Measurements from ENCODE around the gene DNM2. TPM values are rescaled to one million over a fixed set of nuclear protein-coding genes. Genes with fewer than 3 reads are reported as not detected.
A peak's percentile ranks its signal among the peaks of the same experiment; 100 is the strongest.

The DNM2 gene
- total and polyA plus RNA-seq, 9 of the 15 experiments (the other 6 are each of a cell fraction or from before 2014, with no cell fraction given): 2.2 to 161 (median 72.6) TPM

DNA sequence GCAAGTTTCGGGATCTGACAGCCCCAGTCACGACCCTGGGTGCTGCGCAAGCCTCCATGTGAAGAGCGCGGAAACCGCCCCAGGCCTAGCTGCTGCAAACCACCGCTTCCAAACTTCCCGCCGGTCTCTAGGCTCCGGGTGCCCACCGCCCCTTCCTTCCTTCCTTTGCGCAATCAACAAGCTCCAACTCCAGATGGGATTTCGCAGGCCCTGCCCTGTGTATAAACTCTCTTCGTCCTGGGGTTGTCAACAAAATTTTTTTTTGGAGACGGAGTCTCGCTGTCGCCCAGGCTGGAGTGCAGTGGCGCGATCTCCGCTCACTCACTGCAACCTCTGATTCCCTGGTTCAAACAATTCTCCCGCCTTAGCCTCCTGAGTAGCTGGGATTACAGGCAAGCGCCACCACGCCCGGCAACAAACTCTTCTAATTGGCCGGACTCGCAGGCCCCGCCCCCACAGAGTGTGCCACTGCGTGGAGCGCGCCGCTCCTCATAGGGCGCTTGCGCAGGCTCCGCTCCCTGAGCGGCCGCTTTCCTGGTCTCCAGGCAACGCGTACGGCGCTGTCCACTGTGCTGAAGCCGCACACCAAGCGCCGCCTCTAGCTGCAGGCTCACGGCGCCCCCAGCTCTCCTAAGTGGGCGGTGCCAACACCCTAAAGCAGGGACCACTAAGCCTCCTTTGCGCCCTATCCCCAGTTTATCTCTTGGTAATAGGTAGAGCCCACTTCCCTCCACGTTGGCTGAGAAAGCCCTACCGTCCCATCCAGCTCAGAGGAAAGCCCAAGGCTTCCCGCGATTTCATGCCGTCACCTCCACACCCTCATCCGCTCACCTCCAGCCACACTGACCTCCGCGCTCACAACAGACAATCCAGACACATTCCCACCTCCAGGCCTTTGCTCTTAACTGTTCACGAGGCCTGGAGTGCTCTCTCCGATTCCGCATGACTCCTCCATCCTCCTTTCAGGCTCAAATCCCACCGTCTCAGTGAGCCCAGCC, 22.2 kb upstream of the DNM2 start:
- peak; percentile 94 for FAIRE-seq
- 15% methylated on average over 57 of the region's 59 CpGs for WGBS (ENCODE audit: insufficient coverage, low coverage, missing lambda C conversion rate)
- CTCF ChIA-PET (ENCODE audit: low intra/inter-chr PET ratio): interaction anchor here (1.2 kb wide), 1 partner anchor 115 kb away, joined by 8 read pairs; no protein-coding TSS in a partner anchor
- TF ChIP-seq NEUROD1 (IDR thresholded peaks at IDR 0.05; ENCODE audit: borderline replicate concordance, low read depth, low read length, partially characterized antibody) (peak; percentile 61), FOXK1 (CRISPR knock-in tag; IDR thresholded peaks at IDR 0.05; ENCODE audit: borderline replicate concordance) (peak; percentile 54; the same call in 1 of the 2 replicates), CREB1 (IDR thresholded peaks at IDR 0.05) (peak; percentile 22; the same call in 1 of the 2 replicates), CREB1 (CRISPR knock-in tag; IDR thresholded peaks at IDR 0.05) (peak; percentile 77), ZNF384 (IDR thresholded peaks at IDR 0.05; ENCODE audit: low read depth, low read length) (peak; percentile 19; the same call in 1 of the 2 replicates), FOXP1 (CRISPR knock-in tag; IDR thresholded peaks at IDR 0.05) (peak; percentile 98), ETV5 (CRISPR knock-in tag; IDR thresholded peaks at IDR 0.05; ENCODE audit: low read depth) (0 out of 2 replicates have a peak, but pooled peaks have one; percentile 47)
- TF ChIP-seq, protein P1, sequence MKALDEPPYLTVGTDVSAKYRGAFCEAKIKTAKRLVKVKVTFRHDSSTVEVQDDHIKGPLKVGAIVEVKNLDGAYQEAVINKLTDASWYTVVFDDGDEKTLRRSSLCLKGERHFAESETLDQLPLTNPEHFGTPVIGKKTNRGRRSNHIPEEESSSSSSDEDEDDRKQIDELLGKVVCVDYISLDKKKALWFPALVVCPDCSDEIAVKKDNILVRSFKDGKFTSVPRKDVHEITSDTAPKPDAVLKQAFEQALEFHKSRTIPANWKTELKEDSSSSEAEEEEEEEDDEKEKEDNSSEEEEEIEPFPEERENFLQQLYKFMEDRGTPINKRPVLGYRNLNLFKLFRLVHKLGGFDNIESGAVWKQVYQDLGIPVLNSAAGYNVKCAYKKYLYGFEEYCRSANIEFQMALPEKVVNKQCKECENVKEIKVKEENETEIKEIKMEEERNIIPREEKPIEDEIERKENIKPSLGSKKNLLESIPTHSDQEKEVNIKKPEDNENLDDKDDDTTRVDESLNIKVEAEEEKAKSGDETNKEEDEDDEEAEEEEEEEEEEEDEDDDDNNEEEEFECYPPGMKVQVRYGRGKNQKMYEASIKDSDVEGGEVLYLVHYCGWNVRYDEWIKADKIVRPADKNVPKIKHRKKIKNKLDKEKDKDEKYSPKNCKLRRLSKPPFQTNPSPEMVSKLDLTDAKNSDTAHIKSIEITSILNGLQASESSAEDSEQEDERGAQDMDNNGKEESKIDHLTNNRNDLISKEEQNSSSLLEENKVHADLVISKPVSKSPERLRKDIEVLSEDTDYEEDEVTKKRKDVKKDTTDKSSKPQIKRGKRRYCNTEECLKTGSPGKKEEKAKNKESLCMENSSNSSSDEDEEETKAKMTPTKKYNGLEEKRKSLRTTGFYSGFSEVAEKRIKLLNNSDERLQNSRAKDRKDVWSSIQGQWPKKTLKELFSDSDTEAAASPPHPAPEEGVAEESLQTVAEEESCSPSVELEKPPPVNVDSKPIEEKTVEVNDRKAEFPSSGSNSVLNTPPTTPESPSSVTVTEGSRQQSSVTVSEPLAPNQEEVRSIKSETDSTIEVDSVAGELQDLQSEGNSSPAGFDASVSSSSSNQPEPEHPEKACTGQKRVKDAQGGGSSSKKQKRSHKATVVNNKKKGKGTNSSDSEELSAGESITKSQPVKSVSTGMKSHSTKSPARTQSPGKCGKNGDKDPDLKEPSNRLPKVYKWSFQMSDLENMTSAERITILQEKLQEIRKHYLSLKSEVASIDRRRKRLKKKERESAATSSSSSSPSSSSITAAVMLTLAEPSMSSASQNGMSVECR (CRISPR knock-in tag; IDR thresholded peaks at IDR 0.05): peak; percentile 100
- TF ChIP-seq, protein P2, sequence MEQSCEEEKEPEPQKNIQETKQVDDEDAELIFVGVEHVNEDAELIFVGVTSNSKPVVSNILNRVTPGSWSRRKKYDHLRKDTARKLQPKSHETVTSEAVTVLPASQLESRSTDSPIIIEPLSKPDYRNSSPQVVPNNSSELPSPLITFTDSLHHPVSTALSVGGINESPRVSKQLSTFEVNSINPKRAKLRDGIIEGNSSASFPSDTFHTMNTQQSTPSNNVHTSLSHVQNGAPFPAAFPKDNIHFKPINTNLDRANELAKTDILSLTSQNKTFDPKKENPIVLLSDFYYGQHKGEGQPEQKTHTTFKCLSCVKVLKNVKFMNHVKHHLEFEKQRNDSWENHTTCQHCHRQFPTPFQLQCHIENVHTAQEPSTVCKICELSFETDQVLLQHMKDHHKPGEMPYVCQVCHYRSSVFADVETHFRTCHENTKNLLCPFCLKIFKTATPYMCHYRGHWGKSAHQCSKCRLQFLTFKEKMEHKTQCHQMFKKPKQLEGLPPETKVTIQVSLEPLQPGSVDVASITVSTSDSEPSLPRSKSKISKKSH (CRISPR knock-in tag; IDR thresholded peaks at IDR 0.05): no peak
- TF ChIP-seq, protein P3, sequence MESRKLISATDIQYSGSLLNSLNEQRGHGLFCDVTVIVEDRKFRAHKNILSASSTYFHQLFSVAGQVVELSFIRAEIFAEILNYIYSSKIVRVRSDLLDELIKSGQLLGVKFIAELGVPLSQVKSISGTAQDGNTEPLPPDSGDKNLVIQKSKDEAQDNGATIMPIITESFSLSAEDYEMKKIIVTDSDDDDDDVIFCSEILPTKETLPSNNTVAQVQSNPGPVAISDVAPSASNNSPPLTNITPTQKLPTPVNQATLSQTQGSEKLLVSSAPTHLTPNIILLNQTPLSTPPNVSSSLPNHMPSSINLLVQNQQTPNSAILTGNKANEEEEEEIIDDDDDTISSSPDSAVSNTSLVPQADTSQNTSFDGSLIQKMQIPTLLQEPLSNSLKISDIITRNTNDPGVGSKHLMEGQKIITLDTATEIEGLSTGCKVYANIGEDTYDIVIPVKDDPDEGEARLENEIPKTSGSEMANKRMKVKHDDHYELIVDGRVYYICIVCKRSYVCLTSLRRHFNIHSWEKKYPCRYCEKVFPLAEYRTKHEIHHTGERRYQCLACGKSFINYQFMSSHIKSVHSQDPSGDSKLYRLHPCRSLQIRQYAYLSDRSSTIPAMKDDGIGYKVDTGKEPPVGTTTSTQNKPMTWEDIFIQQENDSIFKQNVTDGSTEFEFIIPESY (CRISPR knock-in tag; IDR thresholded peaks at IDR 0.05): peak; percentile 72

More for the DNA sequence above, 22.2 kb upstream of the DNM2 start:
- H3K27me3 ChIP-seq (ENCODE audit: control insufficient read depth in 2 of 2, insufficient read depth in 2 of 2, low read length in 2 of 2): peaks cover 4 to 7% of the 10 kb centered on the region in 2 experiments; a peak in 2 of 5 replicates
- no TSS peak for BruUV-seq (replicated peaks)
- H4K20me1 ChIP-seq (replicated peaks; ENCODE audit: control insufficient read depth, insufficient read depth, low read length): peaks cover 31% of the 10 kb centered on the region
- peaks cover 6 to 19% of the 10 kb centered on the region in 2 experiments; a peak in 4 of 5 replicates for H3K4me1 ChIP-seq (replicated peaks in 1 of 2; ENCODE audit: control insufficient read depth in 2 of 2, insufficient read depth in 2 of 2, low read length in 2 of 2)
- H3K79me2 ChIP-seq (ENCODE audit: control insufficient read depth, insufficient read depth, low read length): no peaks in the 10 kb centered on the region
- POLR2A ChIA-PET: interaction anchor here (0.6 to 1.7 kb wide), 18 partner anchors 9 to 185 kb away, joined by 3 to 10 read pairs (median 3); partner anchors contain the start of gene DNM2
- 0 out of 2 replicates have a peak overlapping the region, but pooled peaks have one; percentile 8 for H3K4me3 ChIP-seq
- peak; percentile 99 for ATAC-seq
- H3K9me1 ChIP-seq (ENCODE audit: control insufficient read depth, insufficient read depth, low read length): peaks cover 9% of the 10 kb centered on the region
- no peak overlapping the region for H3K27ac ChIP-seq (ENCODE audit: extremely low read depth, low read depth, low read length)
- peak; percentile 96 to 98 (median 98) for DNase-seq (ENCODE audit: extremely low read depth in 1 of 4, low spot score in 3 of 4)
- H3K4me2 ChIP-seq (ENCODE audit: insufficient read depth, low read length): peak overlapping the region; percentile 48
- intact Hi-C loops (cut with micrococcal nuclease) (loop anchor here (2.0 to 5.0 kb wide), 3 partner anchors 41 to 293 kb away; partner anchors contain the start of genes CDC37 and ILF3), in situ Hi-C loops (cut with MboI) (loop anchor here (5.0 kb wide), 2 partner anchors 113 to 213 kb away; no protein-coding TSS in a partner anchor)
- H2AFZ ChIP-seq (ENCODE audit: low read depth, low read length): no peak overlapping the region
- H3K9ac ChIP-seq (ENCODE audit: insufficient read depth in 1 of 2, low read depth in 2 of 2, low read length in 2 of 2): peak overlapping the region in 1 of 2 experiments; percentile 68; a peak in 2 of 4 replicates
- H3K9me3 ChIP-seq (replicated peaks; ENCODE audit: control insufficient read depth, insufficient read depth, low read depth, low read length): no peaks in the 10 kb centered on the region
- peaks cover 20% of the 10 kb centered on the region; the same call in 1 of the 3 replicates for H3K36me3 ChIP-seq (ENCODE audit: control insufficient read depth, insufficient read depth, low read length)
